Stomach (tissue), 9 donors: ENCODE data around the gene HCRT. TPM values are rescaled to one million over a fixed set of nuclear protein-coding genes. Genes with fewer than 3 reads are reported as not detected.

ENCODE experiments used
- DNase-seq, 2 donors: peaks; one replicate each; pipeline versions ENCODE4 v3.0.0 to v3.0.0-alpha.2; 2013 to 2019
- H3K27ac ChIP-seq, 5 donors: fragments of 200-600 bp in 4 of 5; sonication (generic) in 4 of 5; one replicate each; pipeline ENCODE4 v1.5.1; 2013 to 2019; ENCODE audit warnings: mild to moderate bottlenecking in 1 of 5, moderate library complexity in 1 of 5
- H3K27me3 ChIP-seq, 3 donors: fragments of 200-600 bp; sonication (generic); one replicate each; pipeline ENCODE4 v1.5.1; 2017 to 2019; ENCODE audit warnings: mixed run types in 1 of 3
- H3K36me3 ChIP-seq, 4 donors: fragments of 200-600 bp; sonication (generic); 1 replicate in 3 of 4; 2 replicates in 1 of 4; pipeline ENCODE4 v1.5.1; 2016 to 2019
- H3K4me1 ChIP-seq, 4 donors: fragments of 200-600 bp; sonication (generic); one replicate each; pipeline ENCODE4 v1.5.1; 2016 to 2019
- H3K4me3 ChIP-seq, 4 donors: fragments of 200-600 bp; sonication (generic) in 3 of 4; one replicate each; pipeline ENCODE4 v1.5.1; 2016 to 2019; ENCODE audit warnings: mild to moderate bottlenecking in 1 of 4
- H3K9me3 ChIP-seq, 4 donors: fragments of 200-600 bp; sonication (generic); one replicate each; pipeline ENCODE4 v1.5.1; 2016 to 2019
- EP300 ChIP-seq: sonication (generic); formaldehyde crosslinking; IDR thresholded peaks from one replicate; pipeline ENCODE4 v1.6.1; 2017; ENCODE audit warnings: antibody characterized with exemption
- POLR2A ChIP-seq, 4 donors: fragments of 450-650 bp; IDR thresholded peaks; one replicate each; pipeline ENCODE4 v1.6.1; 2016; ENCODE audit warnings: antibody characterized with exemption in 4 of 4, control low read depth in 2 of 4, mild to moderate bottlenecking in 1 of 4, moderate library complexity in 1 of 4
- POLR2AphosphoS5 ChIP-seq, 3 donors: sonication (generic); formaldehyde crosslinking; IDR thresholded peaks; one replicate each; pipeline ENCODE4 v1.6.1; 2016; ENCODE audit warnings: antibody characterized with exemption in 3 of 3
- WGBS, 5 donors: extraction: QIAGEN DNeasy Blood & Tissue Kit in 3 of 5; methylation state at CpG; one replicate each; pipeline versions ENCODE4 v1.1.5 to v1.1.7; 2013 to 2018; 5-methylcytosine and 5-hydroxymethylcytosine counted together
- intact Hi-C: fragments of 100-400 bp; cut with DNase I; formaldehyde crosslinking; loops from one replicate; pipeline ENCODE4 v1.15.1; 2023; ENCODE audit warnings: low total_unique reads
- polyA plus RNA-seq, 3 donors: library from polyadenylated mRNA; stranded (reverse); fragments of 200-250 nt; gene quantifications; one replicate each; pipeline ENCODE4 v1.2.3, GENCODE V29; 2013
- total RNA-seq, 5 donors: library from RNA; depleted of rRNA; stranded (reverse); fragments of >200 nt; gene quantifications; one replicate each; pipeline versions ENCODE4 v1.1.0 to v1.2.3, GENCODE V29; 2014 to 2016
- TF ChIP-seq, protein P1 (sequence below), 7 experiments: fragments of 450-650 bp in 4 of 7; fragments of 200-600 bp in 3 of 7; sonication (generic) in 3 of 7; IDR thresholded peaks; one replicate each; pipeline ENCODE4 v1.5.1; 2016 to 2019; ENCODE audit warnings: antibody characterized with exemption in 7 of 7, control low read depth in 2 of 7, mild to moderate bottlenecking in 1 of 7
- donor health status: healthy with polysubstance abuse.
- donor health status: Bipolar disorder and iron deficiency.
- donor health status: healthy.

The HCRT gene
- total and polyA plus RNA-seq, 8 donors: not detected

GRCh38 chr17:42179911-42180410 is 5.3 kb downstream of the HCRT start:
- intact Hi-C loops: no loop called here
- Histone ChIP-seq H3K4me3 (peak overlapping the region in 1 of 4 donors; percentile 55), H3K27me3 (peaks cover 12 to 43% (median 23%) of the 10 kb centered on the region in 3 donors), H3K4me1 (peaks cover 21 to 40% (median 36%) of the 10 kb centered on the region in 4 donors), H3K36me3 (no peaks in the 10 kb centered on the region), H3K27ac (no peak overlapping the region), H3K9me3 (no peaks in the 10 kb centered on the region)
- TF ChIP-seq POLR2A (IDR thresholded peaks at IDR 0.05) (no peak), POLR2AphosphoS5 (IDR thresholded peaks at IDR 0.05) (no peak)
- TF ChIP-seq, protein P1, sequence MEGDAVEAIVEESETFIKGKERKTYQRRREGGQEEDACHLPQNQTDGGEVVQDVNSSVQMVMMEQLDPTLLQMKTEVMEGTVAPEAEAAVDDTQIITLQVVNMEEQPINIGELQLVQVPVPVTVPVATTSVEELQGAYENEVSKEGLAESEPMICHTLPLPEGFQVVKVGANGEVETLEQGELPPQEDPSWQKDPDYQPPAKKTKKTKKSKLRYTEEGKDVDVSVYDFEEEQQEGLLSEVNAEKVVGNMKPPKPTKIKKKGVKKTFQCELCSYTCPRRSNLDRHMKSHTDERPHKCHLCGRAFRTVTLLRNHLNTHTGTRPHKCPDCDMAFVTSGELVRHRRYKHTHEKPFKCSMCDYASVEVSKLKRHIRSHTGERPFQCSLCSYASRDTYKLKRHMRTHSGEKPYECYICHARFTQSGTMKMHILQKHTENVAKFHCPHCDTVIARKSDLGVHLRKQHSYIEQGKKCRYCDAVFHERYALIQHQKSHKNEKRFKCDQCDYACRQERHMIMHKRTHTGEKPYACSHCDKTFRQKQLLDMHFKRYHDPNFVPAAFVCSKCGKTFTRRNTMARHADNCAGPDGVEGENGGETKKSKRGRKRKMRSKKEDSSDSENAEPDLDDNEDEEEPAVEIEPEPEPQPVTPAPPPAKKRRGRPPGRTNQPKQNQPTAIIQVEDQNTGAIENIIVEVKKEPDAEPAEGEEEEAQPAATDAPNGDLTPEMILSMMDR (IDR thresholded peaks at IDR 0.05): no peak
- WGBS, 5 donors: 11 to 20% (median 13%) methylated on average over 15 to 20 of the region's 20 CpGs
- DNase-seq: peak; percentile 38 to 86

DNA sequence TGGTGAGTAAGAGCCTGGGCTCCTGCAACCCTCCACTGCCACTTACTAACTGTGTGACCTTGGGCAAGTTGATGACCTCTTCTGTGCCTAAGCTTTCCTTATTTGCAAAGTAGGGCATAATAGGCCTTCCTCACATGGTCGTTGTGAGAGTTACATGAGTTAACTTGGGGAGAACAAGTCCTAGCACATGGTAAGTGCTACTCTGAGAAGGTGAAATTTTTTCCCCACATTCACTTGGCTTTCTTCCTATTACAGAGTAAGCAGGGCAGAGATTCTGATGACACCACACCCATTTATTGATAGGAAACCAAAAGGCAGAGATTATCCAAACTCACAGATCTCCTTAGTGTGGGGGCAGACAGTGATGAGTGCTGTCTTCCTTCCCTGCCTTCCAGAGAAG is 5.9 kb downstream of the HCRT start:
- DNase-seq: no peak
- 8 to 33% (median 12%) methylated on average over 1 of the region's 1 CpG for whole genome bisulfite sequencing, 5 donors
- Histone ChIP-seq H3K36me3 (no peaks in the 10 kb centered on the region), H3K4me1 (peaks cover 18 to 35% (median 30%) of the 10 kb centered on the region in 4 donors), H3K27ac (no peak overlapping the region), H3K4me3 (no peak overlapping the region), H3K27me3 (peaks cover 12 to 43% (median 23%) of the 10 kb centered on the region in 3 donors), H3K9me3 (no peaks in the 10 kb centered on the region)
- intact Hi-C loops: no loop called here
- TF ChIP-seq POLR2A (IDR thresholded peaks at IDR 0.05): no peak
- TF ChIP-seq, protein P1 (IDR thresholded peaks at IDR 0.05): no peak
- TF ChIP-seq POLR2AphosphoS5 (IDR thresholded peaks at IDR 0.05): no peak
- TF ChIP-seq EP300: no peak

DNA sequence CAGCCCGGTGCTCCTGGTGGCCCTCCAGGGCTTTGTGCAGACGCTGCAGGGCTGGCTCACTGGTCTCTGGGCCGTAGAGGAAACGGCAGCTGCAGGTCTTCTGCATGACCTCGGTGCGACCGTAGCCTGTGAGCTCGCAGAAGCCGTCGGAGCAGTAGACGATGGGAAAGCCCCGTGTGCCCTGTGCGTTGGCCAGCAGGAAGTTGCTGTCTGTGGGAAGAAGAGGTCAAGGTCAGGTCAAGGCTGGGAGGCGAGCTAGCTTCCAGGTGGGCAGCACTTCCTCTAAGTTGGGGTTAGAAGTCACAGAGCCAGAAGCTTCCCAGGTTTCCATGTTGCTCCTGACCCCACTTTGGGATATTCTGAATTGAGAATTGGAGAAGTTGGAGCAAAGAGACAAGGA is 6.4 kb downstream of the HCRT start:
- no peak overlapping the region for H3K27ac ChIP-seq
- H3K27me3 ChIP-seq: peaks cover 12 to 43% (median 23%) of the 10 kb centered on the region in 3 donors
- no peak overlapping the region for H3K4me3 ChIP-seq
- TF ChIP-seq POLR2A (IDR thresholded peaks at IDR 0.05) (no peak), POLR2AphosphoS5 (IDR thresholded peaks at IDR 0.05) (no peak), EP300 (no peak)
- TF ChIP-seq, protein P1 (IDR thresholded peaks at IDR 0.05): no peak
- DNase-seq: peak in 1 of 2 donors; percentile 39
- 23 to 41% (median 32%) methylated on average over 5 to 14 of the region's 14 CpGs for WGBS, 5 donors
- intact Hi-C loops: no loop called here
- peaks cover 14 to 30% (median 27%) of the 10 kb centered on the region in 4 donors for H3K4me1 ChIP-seq
- no peaks in the 10 kb centered on the region for H3K36me3 ChIP-seq
- H3K9me3 ChIP-seq: no peaks in the 10 kb centered on the region

- Histone ChIP-seq H3K9me3 (no peaks in the 10 kb centered on the region), H3K4me1 (peaks cover 10 to 19% (median 17%) of the 10 kb centered on the region in 4 donors), H3K27me3 (peaks cover 12 to 42% (median 23%) of the 10 kb centered on the region in 3 donors), H3K36me3 (no peaks in the 10 kb centered on the region), H3K27ac (no peak overlapping the region), H3K4me3 (no peak overlapping the region)
- intact Hi-C loops: no loop called here
- WGBS, 5 donors: 86 to 90% (median 88%) methylated on average over 2 of the region's 2 CpGs
- TF ChIP-seq POLR2A (IDR thresholded peaks at IDR 0.05): no peak
- no peak for TF ChIP-seq POLR2AphosphoS5 (IDR thresholded peaks at IDR 0.05)
- no peak for TF ChIP-seq EP300
- TF ChIP-seq, protein P1 (IDR thresholded peaks at IDR 0.05): no peak
- no peak for DNase-seq
Observed at GRCh38 chr17:42177684-42178083, 7.6 kb downstream of the HCRT start.
